Measurements from ENCODE around the gene POLG2.
A peak's percentile ranks its signal among the peaks of the same experiment; 100 is the strongest.

POLG2 gene

GRCh38 chr17:64459284-64459747 lies 37.5 kb downstream of the POLG2 start:
- peaks cover 2% of the 10 kb centered on the region for H3K79me2 ChIP-seq (ENCODE audit: control insufficient read depth, insufficient read depth, low read length, unreplicated experiment)
- H2AFZ ChIP-seq (ENCODE audit: low read length, unreplicated experiment): no peak overlapping the region
- no peak overlapping the region for H3K27ac ChIP-seq (ENCODE audit: low read depth, low read length)
- peaks cover 12% of the 10 kb centered on the region for H3K4me1 ChIP-seq (ENCODE audit: control insufficient read depth, insufficient read depth, low read length, unreplicated experiment)
- peaks cover 6% of the 10 kb centered on the region; the same call in 1 of the 2 replicates for H3K36me3 ChIP-seq (ENCODE audit: insufficient read depth, low read length)
- no peak overlapping the region for H3K4me3 ChIP-seq (ENCODE audit: low read depth, low read length)
- no peaks in the 10 kb centered on the region for H3K27me3 ChIP-seq (ENCODE audit: insufficient read depth, low read length)

DNA sequence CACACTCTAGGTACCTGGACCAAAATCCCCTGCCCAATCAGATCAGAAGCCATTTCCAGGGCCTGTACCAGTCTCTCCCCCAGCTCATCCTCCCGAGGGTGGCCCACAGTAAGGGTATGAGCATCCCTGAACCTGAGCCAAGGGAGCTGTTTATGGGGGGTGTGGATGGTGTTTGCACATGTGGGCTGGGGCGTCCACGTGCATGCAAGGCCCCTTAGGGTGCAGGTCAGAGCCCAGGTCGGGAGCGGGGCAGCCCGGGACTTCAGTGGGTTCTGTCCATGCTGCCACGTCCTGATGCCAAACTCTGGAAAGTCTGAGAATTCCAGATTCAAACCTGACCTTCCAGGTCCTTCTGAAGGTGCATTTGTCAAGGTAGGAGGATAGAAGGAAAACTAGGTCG lies 38.1 kb downstream of the POLG2 start:
- Histone ChIP-seq H2AFZ (ENCODE audit: low read length, unreplicated experiment) (no peak overlapping the region), H3K79me2 (ENCODE audit: control insufficient read depth, insufficient read depth, low read length, unreplicated experiment) (peaks cover 3% of the 10 kb centered on the region), H3K4me1 (ENCODE audit: control insufficient read depth, insufficient read depth, low read length, unreplicated experiment) (peaks cover 12% of the 10 kb centered on the region), H3K36me3 (ENCODE audit: insufficient read depth, low read length) (peaks cover 9% of the 10 kb centered on the region; the same call in 1 of the 2 replicates), H3K4me3 (ENCODE audit: low read depth, low read length) (no peak overlapping the region), H3K27me3 (ENCODE audit: insufficient read depth, low read length) (no peaks in the 10 kb centered on the region), H3K27ac (ENCODE audit: low read depth, low read length) (no peak overlapping the region)

GRCh38 chr17:64457156-64457555 lies 39.7 kb downstream of the POLG2 start:
- Histone ChIP-seq H2AFZ (ENCODE audit: low read length, unreplicated experiment) (no peak overlapping the region), H3K4me3 (ENCODE audit: low read depth, low read length) (no peak overlapping the region), H3K27ac (ENCODE audit: low read depth, low read length) (0 out of 2 replicates have a peak overlapping the region, but pooled peaks have one; percentile 1), H3K27me3 (ENCODE audit: insufficient read depth, low read length) (no peaks in the 10 kb centered on the region), H3K36me3 (ENCODE audit: insufficient read depth, low read length) (peaks cover 9% of the 10 kb centered on the region; the same call in 1 of the 2 replicates), H3K79me2 (ENCODE audit: control insufficient read depth, insufficient read depth, low read length, unreplicated experiment) (peaks cover 3% of the 10 kb centered on the region), H3K4me1 (ENCODE audit: control insufficient read depth, insufficient read depth, low read length, unreplicated experiment) (peaks cover 12% of the 10 kb centered on the region)

- Histone ChIP-seq H3K36me3 (ENCODE audit: insufficient read depth, low read length) (peaks cover 14% of the 10 kb centered on the region; the same call in 1 of the 2 replicates), H3K4me1 (ENCODE audit: control insufficient read depth, insufficient read depth, low read length, unreplicated experiment) (peaks cover 12% of the 10 kb centered on the region), H3K4me3 (ENCODE audit: low read depth, low read length) (no peak overlapping the region), H2AFZ (ENCODE audit: low read length, unreplicated experiment) (no peak overlapping the region), H3K27ac (ENCODE audit: low read depth, low read length) (no peak overlapping the region), H3K27me3 (ENCODE audit: insufficient read depth, low read length) (no peaks in the 10 kb centered on the region), H3K79me2 (ENCODE audit: control insufficient read depth, insufficient read depth, low read length, unreplicated experiment) (peaks cover 6% of the 10 kb centered on the region)
These were observed 40.6 kb downstream of the POLG2 start for GRCh38 chr17:64455993-64456885.

DNA sequence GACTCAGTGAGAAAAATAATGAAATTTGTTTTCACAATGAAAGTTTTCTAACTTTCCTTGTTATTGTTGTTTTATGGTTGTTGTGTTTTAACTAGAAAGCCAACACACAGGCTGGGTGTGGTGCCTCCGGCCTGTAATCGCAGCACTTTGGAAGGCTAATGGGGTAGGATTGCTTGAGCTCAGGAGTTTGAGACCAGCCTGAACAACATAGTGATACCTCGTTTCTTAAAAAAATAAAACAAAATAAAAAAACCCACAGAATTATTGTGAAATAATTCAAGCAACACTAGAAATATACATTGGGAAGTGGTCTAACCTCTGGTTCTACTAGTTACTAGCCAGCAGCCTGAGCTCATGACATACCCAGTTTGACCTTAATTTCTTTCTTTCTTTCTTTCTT lies 47.3 kb downstream of the POLG2 start:
- Histone ChIP-seq H3K79me2 (ENCODE audit: control insufficient read depth, insufficient read depth, low read length, unreplicated experiment) (peaks cover 18% of the 10 kb centered on the region), H2AFZ (ENCODE audit: low read length, unreplicated experiment) (peak overlapping the region; percentile 62), H3K4me1 (ENCODE audit: control insufficient read depth, insufficient read depth, low read length, unreplicated experiment) (peaks cover 15% of the 10 kb centered on the region), H3K27ac (ENCODE audit: low read depth, low read length) (peak overlapping the region; percentile 89), H3K27me3 (ENCODE audit: insufficient read depth, low read length) (no peaks in the 10 kb centered on the region), H3K36me3 (ENCODE audit: insufficient read depth, low read length) (peaks cover 15% of the 10 kb centered on the region; the same call in 1 of the 2 replicates), H3K4me3 (ENCODE audit: low read depth, low read length) (peak overlapping the region; percentile 75)

GRCh38 chr17:64448665-64449512 lies 48.0 kb downstream of the POLG2 start, which contains the start of gene MILR1:
TSS of gene MILR1 (plus strand) at chr17:64449115. CDS start at chr17:64449169, 54 bp downstream.
- peak within 1 kb of the TSS; percentile 75 for H3K4me3 ChIP-seq (ENCODE audit: low read depth, low read length)
- no peaks in the 10 kb centered on the region for H3K27me3 ChIP-seq (ENCODE audit: insufficient read depth, low read length)
- peak within 1 kb of the TSS; percentile 89 for H3K27ac ChIP-seq (ENCODE audit: low read depth, low read length)
- peaks cover 15% of the 10 kb centered on the region for H3K4me1 ChIP-seq (ENCODE audit: control insufficient read depth, insufficient read depth, low read length, unreplicated experiment)
- H2AFZ ChIP-seq (ENCODE audit: low read length, unreplicated experiment): peak within 1 kb of the TSS; percentile 62
- H3K36me3 ChIP-seq (ENCODE audit: insufficient read depth, low read length): peaks cover 10% of the 10 kb centered on the region; the same call in 1 of the 2 replicates
- H3K79me2 ChIP-seq (ENCODE audit: control insufficient read depth, insufficient read depth, low read length, unreplicated experiment): peaks cover 15% of the 10 kb centered on the region

GRCh38 chr17:64447526-64447925 lies 49.3 kb downstream of the POLG2 start:
- Histone ChIP-seq H3K36me3 (ENCODE audit: insufficient read depth, low read length) (peaks cover 10% of the 10 kb centered on the region; the same call in 1 of the 2 replicates), H3K27me3 (ENCODE audit: insufficient read depth, low read length) (no peaks in the 10 kb centered on the region), H3K4me1 (ENCODE audit: control insufficient read depth, insufficient read depth, low read length, unreplicated experiment) (peaks cover 15% of the 10 kb centered on the region), H3K79me2 (ENCODE audit: control insufficient read depth, insufficient read depth, low read length, unreplicated experiment) (peaks cover 15% of the 10 kb centered on the region), H3K27ac (ENCODE audit: low read depth, low read length) (no peak overlapping the region), H2AFZ (ENCODE audit: low read length, unreplicated experiment) (no peak overlapping the region), H3K4me3 (ENCODE audit: low read depth, low read length) (no peak overlapping the region)

DNA sequence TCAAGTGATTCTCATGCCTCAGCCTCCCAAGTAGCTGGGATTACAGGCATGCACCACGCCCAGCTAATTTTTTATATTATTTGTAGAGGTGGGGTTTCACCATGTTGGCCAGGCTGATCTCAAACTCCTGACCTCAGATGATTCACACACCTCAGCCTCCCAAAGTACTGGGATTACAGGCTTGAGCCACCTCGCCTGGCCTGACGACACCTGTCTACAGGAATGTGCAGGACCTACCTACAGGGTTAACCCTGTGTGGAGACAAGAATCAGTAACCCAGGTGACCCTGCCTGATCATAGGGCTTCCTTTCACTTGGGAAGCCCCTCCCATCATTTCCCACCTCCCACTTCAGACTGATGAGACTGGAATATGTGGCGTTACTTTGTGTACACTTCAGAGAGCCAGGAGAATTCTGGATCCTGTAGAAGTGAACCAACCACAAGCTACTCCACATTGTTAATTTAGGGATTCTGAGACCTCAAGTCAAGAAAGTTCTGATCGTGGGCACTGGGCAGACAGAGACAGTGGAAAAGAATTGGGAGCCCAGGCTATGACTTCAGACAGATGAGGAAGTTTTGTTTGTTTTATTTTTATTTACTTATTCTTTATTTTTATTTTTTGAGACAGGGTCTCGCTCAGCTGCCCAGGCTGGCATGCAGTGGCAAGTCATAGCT lies 53.6 kb downstream of the POLG2 start:
- Histone ChIP-seq H3K36me3 (ENCODE audit: insufficient read depth, low read length) (no peaks in the 10 kb centered on the region), H3K4me3 (ENCODE audit: low read depth, low read length) (no peak overlapping the region), H3K27ac (ENCODE audit: low read depth, low read length) (no peak overlapping the region), H2AFZ (ENCODE audit: low read length, unreplicated experiment) (no peak overlapping the region), H3K27me3 (ENCODE audit: insufficient read depth, low read length) (no peaks in the 10 kb centered on the region), H3K79me2 (ENCODE audit: control insufficient read depth, insufficient read depth, low read length, unreplicated experiment) (no peaks in the 10 kb centered on the region), H3K4me1 (ENCODE audit: control insufficient read depth, insufficient read depth, low read length, unreplicated experiment) (peaks cover under 1% of the 10 kb centered on the region)

GRCh38 chr17:64442541-64442971 lies 54.3 kb downstream of the POLG2 start:
- Histone ChIP-seq H3K79me2 (ENCODE audit: control insufficient read depth, insufficient read depth, low read length, unreplicated experiment) (no peaks in the 10 kb centered on the region), H3K4me1 (ENCODE audit: control insufficient read depth, insufficient read depth, low read length, unreplicated experiment) (no peaks in the 10 kb centered on the region), H3K27ac (ENCODE audit: low read depth, low read length) (no peak overlapping the region), H3K36me3 (ENCODE audit: insufficient read depth, low read length) (no peaks in the 10 kb centered on the region; the same call in 1 of the 2 replicates), H2AFZ (ENCODE audit: low read length, unreplicated experiment) (peak overlapping the region; percentile 2), H3K4me3 (ENCODE audit: low read depth, low read length) (no peak overlapping the region), H3K27me3 (ENCODE audit: insufficient read depth, low read length) (no peaks in the 10 kb centered on the region)
